GM18861 (cell line): Measurements from ENCODE around the gene PMP22.
"Not testable (repeated sequence)": the region's sequence is repeated elsewhere in the genome, so short reads cannot be mapped to it uniquely, and the experiment has no call there.

Experiments
- ATAC-seq: cut with Tn5 transposase; IDR thresholded peaks from one replicate; pipeline ENCODE4 v1.9.1; 2021; ENCODE audit not compliant: unreplicated experiment

PMP22 gene

DNA sequence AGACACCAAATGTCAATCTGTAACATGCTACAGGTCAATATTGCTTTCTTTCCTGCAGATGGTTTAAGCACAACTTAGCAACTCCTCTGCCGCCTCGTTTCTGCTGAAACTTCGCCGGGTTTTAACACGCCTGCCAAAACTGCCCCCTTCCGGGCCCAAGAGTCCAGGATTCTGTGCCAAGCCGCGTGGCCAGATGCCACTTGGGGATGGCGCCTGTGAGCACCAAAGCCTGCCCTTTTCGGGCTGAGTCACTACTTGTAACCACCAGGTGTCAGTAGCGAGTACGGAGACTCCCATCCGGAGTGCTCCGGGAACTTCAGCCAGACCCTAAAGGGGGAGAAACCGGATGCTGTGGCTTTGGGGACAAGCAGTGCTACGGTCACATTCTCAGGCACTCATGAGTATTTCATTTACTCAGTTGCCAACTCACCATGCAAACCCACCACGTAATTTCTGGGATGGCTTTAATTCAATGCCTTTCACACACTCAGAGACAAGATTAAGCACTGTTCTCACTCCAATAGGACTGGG, 7.8 kb downstream of the PMP22 start:
- peak; percentile 74 for ATAC-seq

DNA sequence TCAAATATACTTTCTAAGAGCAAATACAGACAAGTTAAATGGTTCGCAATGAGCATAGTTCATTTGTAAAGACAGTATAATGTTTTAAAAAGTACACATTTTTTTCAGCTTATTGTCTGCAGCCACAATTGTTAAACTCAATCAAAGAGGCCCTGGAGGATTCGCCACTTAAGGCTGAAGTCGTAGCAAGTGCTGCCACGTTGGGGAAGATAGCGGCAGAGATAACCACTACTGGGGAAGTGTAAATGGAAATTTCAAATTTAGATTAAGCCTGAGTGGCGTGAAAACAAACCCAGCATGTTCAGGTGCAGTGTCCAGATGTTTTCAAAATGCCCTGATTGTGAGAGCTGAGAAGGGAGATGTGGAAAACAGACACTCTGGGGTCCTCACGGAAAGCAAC, 8.4 kb downstream of the PMP22 start:
- no peak for ATAC-seq

DNA sequence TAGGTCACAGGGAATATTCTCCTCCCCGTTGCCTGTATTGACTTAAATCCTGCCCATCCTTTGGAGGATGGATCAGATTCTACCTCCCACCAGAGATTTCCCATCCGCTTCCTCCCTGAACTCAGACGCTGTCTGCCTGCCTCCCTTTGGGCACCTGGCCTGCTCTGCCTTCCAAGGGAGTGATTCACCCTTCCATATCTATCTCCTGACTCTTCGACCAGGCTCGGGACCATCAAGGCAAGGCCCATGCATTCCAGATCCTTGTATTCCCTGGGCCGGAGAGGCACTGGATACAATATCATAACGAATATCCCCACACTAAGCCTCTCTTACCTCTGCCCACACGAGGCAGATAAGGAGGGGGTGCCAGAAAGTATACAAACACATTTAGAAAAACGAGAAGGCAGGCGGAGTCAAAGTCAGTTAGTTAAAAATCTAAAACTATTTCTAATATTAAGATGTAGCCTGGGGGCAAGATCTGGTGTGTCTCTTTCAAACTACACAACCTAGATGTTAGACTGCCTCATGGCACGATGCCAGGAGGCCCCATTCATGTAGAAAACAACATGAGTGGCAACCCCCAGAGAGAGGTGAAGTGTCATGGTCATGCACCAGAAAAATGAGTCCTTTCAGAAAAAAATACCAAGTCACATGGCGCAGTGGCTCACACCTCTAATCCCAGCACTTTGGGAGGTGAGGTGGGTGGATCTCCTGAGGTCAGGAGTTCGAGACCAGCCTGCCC, 9.2 kb downstream of the PMP22 start:
- ATAC-seq = no peak

DNA sequence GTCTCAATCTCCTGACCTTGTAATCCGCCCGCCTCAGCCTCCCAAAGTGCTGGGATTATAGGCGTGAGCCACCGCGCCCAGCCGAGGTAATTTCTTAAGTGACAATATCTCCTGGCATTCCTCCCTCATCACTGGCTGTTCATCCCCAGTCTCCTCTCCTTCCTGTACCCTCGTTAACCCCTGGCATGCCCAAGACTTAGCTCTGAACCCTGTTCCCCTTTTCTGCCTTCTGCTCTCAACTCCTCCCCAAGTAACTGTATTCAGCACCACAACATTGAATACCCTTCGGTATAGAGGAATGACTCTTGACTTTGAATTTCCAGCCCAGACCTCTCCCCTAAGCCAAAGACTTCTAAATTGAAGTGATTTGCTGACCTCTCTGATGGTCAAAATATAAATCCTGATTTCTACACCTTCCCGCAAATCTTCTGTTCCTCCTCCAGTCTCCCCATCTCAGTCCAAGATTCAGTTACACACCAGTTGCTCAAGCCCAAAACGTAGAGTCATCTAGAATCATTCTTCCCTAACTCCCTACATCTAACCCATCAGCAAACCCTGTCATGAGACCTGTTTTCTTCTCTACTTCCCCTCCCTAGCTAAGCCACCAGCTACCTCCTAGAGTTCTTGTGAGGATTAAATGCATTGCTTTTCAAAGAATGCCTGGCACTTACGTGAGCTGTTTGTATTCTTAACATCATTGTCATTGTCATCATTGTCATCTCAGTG, 14.8 kb downstream of the PMP22 start:
- no peak for ATAC-seq

DNA sequence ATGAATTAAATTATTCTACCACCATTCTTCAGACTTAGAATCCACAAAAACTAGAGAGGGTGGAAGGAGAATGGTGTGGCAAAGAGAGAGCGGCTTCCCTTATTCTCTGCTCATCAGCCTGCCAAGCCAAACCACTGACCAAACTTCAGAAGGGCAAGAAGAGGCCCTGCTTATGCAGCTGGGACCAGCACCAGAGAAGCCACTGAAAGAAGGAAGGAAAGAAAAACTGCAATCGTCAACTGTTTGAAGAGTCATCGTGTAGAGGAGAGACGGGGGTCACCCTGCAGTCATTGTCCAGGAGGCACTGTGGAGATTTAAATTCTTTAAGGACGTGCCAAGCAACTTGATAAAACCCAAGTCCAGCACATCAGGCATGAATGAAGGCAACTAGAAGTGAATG, 15.6 kb downstream of the PMP22 start:
- no peak for ATAC-seq

DNA sequence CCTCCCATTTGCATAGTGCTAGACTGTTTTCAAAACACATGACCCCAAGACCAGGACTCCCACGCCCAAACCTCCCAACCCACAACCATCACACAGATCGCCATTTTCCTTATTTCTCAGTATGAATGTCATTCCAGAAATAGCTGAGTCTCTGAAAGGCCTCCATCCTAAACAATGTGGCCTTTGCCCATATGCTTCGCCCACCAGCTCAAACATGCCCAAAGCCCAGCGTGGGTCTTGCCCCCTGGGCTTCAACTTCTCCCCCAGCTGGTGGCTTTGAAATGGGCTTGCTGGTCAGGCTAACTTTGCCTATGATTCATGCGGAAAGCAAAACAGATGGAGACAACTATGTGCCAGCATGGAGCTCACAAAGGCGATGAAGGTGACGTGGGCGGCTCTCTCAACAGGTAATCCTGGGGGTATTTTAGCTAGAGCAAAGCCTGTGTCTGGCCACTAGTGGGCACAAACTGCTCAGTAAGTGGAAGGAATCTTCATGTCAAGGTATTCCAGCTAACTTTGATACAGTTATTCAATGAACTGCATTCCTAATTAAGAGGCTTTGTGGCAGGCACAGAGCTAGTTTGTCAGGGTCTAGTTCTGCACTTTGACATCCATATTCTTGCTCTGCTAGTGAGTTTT, 17.1 kb downstream of the PMP22 start:
- ATAC-seq = no peak

DNA sequence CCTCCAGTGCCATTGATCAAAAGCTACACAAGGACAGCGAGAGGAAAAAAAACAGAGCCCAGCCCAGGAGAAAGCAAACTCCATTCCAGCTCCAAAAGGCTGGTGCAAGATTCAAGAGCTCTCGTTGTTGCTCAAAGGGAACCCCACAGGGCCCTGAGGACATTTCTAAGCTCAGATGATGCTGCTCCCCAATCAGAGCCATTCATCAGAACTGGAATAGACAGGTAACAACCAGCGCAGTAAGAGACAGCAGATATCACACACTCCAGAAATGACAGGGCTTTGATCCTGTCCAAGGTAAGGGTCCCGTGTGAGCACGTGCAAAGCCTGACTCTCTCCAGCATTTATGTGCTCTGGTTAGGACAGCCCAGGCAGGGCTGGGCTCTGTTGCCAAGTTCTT, 20.1 kb downstream of the PMP22 start:
- ATAC-seq = no peak

DNA sequence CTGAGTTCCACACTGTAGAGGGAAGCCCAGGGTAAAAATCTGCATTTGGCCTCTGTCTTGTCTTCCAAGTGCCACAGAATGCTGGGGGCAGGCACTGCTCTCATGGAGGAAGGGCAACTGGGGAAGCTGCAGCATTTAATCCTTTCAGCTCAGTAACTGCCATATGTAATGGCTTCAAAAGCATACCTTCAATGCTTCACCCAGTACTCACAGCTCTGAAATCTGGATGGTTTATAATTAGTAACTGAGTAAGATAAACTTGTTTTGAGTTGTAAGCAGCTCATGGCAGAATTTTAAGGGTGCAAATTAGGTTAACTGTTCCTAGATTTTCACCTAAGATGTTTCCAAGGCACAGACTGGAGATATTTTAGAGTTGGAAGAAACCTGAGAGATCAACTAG, 24.5 kb downstream of the PMP22 start:
- ATAC-seq = no peak

DNA sequence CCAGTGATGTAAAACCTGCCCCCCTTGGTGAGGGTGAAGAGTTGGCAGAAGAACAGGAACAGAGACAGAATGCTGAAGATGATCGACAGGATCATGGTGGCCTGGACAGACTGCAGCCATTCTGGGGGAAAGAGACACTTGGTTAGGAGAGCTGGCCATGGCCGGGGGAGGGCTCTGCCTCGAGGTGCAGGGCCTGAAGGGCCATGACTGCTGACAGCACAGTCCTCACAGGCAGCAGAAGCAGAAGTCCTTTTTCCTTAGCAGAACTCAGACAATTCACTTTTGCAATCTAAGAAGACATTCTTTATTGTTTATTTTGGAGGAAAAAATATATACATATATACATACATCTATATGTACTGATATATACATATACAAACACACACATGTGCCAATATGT, 25.6 kb downstream of the PMP22 start:
- no peak for ATAC-seq

DNA sequence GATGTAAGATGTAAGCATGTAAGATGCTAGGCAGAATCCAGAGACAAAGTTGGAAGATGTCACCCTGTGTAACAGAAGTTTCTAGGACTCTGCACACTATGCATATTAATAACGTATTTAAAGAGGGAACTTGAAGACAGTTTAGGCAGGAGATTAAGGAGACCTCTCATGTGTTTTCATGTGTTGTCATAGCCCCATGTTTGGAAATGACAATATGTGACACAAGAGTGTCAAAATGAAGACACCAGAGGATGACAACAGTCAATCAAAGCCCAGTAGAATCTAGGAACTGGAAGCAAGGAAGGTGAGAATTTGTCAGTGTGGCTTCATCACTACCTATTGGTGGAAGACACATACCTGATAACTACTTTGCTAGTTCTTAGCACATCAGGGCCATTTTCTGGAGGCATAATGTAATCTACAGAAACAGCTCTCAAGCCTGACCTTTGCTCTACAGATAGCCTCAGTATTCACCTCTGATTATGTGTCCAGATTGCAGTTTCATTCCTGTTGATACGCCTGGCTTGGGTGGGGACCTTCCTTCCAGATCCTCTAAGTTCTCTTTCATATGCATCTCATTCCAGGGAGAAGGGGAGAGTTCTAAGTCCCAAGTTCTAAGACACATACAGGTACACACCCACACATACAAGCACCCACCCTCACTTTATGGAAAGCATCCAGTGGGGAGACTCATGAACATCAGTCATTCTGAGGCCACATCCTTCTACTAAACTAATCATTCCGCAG, 26.3 kb downstream of the PMP22 start:
- ATAC-seq = no peak

DNA sequence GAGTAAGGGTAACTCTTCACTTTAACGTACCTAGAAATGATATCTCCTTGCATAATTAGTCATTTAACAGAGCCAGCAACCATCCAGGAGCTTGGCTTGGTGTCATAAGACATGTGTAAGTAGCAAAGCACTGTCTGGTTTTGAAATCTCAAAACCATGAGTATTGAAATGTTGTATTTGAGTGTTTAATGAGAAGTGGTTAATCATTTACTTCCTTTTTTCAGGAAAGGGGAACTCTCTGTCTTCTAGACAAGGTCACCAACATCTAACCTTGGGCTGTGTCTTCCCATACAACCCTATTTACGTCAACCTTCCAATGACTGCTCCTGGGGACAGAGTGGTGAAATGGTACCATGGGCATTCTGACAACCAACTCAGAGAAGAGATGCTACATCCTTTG, 27.1 kb downstream of the PMP22 start:
- no peak for ATAC-seq

DNA sequence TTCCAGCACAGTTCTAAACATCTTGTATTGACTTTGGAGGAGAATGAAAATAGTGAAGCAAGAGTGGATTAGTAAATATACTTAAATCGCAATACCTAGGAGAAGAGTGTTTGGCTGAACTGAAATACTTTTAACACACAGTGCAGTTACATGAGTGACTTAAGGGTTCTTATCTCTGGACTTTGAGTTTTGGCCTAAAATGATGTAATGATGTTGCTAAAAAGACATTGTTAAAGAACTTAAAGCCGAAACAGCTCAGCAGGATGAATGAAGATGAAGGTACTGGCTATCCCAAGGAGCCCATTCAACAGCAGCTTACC, 28.1 kb downstream of the PMP22 start:
- no peak for ATAC-seq

DNA sequence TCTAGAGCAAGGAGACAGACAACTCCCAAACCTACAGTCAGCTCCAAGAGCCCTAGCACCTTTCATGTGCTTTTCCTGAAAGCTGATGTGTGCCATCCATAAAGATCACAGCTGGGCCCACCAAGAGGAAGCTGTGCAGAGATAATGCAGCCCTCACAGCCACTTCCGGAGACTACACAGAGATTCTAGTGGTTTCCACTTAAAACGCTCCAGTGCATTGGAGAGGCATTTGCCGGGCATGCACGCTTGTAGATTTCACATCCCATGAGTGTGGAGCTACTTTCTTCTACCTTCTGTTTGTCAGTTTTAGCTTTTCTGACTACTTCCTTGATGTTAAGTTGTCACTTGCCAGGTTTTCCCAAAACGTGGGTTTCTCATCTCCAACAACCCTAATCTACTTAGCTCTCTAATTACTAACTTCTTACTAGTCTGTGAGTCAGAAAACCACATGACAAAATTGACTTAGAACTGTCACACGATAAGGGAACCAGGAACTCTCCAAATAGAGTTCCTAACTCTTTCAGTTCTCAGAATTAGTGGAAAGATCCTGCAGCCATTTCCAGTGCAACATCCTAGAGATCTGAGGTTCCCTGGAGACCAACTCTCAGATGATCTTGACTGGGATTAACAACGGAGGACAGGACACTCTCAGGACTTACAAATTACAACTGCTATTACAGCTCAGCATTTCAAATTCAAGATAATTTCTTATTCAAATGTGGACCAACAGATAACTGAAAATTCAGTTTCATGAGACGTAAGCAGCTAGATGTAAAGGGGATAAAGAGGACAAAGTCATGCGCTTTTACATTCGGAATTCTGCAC, 28.6 kb downstream of the PMP22 start:
- no peak for ATAC-seq

DNA sequence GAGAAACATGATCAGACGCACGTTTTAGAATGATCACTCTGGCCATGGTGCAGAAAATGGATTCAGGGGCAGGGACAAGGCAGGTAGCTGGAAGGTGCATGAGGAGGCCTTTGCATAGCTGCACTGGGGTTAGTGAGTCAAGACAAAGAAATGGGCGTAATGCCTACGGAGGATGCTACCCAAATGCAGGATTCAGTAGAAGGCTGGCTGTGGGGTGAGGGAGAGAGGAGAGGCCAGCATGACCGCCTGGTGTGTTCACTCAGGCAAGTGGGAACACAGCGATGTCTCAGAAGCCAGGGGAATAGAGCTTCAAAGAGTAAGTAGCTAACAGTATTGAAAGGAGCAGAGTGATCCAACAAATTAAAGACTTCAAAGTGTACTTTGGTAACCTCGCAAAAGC, 31.2 kb downstream of the PMP22 start:
- ATAC-seq = no peak

DNA sequence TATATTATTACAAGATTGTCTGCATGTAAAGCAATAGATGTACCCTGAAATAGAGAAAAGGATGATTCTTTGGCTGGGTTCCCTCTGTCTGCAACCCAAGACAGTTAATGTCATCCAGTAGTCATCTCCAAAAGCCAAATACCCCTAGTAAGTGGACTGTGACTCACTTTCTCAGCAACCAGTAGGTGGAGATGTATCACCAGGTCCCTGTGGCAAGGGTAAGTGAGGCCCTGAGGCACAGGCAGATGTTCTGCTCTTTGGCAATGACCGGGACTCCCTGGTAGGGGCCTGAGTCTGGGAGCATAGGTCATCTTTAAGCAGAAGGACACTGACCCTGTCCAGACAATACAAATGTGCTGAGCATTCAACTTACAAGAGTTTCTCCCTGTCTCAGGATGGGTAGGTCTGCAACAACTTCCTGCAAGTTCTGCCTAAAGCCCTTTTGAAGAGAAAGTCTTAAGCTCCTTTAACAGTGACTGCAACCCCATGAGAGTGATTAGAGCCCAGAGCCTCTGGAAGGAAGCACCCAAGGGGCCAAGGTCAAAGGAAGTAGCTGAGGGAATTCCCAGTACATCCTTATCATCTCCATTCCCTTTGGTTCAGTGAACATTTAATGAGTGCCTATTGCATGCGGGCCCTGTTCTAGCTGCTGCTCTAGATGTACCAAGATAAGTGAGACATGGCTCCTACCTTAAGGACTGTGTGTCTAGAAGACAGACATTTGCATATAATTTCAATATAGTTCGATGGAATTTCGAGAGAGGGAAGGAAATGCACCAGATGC, 31.9 kb downstream of the PMP22 start:
- no peak for ATAC-seq

DNA sequence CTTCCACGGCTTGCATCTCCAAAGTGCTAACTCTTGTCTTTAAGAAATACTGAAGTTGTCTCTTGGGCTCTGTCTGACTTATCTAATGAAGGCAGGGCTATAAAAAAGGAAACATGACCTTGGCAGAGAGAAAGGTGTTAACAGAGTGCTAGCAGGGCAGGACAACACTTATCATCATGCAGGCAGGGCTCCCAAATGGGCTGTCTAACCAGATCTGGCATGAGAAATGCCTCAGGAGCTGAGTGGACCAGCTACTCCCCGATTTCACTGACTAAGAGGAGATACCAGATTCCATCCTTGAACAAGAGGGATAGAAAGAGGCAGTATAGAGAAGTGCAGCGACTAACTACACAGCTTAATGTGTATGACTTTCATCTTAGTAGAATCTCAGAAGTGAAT, 32.6 kb downstream of the PMP22 start:
- no peak for ATAC-seq

DNA sequence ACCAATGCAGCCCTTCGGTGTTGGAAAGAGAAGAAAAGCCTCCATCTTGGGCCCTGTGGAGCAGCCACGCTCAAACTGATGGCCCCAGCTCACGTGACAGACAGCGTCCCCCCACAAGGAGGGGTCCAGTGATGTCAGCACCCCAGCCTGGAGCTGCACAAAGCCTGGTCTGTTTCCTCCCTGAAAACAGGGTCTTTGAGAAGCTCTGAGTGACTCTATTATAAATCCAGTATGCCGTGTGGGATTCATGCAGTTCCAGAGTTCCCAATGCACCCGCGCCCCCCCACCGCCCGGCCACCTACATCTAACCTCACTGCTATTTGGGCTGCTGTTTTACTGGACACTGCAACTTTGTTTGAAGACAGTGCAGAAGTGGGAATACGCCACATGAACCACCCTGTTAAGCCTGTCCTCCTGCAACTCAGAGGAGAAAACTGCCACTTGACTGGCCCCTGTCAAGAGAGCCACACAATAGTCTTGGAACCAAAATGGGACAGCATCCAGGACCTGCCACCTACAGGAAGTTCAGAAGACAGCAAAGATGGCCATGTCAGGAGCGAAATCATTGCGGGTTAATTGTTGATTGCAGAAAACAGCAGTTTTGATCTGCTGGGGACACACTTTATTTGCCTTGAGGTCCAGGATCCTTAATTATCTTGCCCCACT, 33.1 kb downstream of the PMP22 start:
- ATAC-seq = no peak

DNA sequence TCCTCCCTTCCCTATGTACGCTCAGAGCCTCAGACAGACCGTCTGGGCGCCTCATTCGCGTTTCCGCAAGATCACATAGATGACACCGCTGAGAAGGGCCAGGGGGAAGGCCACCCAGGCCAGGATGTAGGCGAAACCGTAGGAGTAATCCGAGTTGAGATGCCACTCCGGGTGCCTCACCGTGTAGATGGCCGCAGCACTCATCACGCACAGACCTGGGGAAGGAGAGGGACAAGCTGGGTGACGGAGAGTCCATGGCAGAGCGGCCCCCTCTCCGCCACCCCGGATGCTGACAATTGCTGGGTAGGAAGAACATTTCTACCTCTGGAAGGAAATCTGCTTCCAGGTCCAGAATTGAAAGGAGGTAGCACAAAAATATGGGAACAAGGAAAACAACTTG, 34.3 kb downstream of the PMP22 start:
- ATAC-seq = no peak

DNA sequence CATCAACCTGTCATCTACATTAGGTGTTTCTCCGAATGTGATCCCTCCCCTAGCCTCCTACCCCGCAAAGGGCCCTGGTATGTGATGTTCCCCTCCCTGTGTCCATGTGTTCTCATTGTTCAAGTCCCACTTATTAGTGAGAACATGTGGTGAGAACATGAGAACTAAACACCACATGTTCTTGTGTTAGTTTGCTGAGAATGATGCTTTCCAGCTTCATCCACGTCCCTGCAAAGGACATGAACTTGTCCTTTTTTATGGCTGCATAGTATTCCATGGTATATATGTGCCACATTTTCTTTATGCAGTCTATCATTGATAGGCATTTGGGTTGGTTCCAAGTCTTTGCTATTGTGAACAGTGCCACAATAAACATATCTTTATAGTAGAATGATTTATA, 43.3 kb downstream of the PMP22 start:
- not testable (repeated sequence) for ATAC-seq
